ENCODE data around the gene PLD4.

DNA sequence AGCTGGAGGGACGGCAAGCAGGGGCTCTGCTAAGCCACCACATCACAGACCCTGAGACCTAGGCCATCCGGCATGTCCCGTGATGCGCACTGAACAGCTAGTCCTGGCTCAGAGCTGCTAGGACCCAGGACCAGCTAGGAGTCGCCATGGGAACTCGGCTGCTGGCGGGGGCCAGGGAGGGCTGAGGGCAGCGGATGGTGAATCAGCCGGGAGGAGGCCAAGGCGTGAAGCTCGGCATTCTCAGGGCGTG, 48.4 kb downstream of the PLD4 start:
- TF ChIP-seq POLR2A (IDR thresholded peaks at IDR 0.05): no peak
- TF ChIP-seq, protein P1, sequence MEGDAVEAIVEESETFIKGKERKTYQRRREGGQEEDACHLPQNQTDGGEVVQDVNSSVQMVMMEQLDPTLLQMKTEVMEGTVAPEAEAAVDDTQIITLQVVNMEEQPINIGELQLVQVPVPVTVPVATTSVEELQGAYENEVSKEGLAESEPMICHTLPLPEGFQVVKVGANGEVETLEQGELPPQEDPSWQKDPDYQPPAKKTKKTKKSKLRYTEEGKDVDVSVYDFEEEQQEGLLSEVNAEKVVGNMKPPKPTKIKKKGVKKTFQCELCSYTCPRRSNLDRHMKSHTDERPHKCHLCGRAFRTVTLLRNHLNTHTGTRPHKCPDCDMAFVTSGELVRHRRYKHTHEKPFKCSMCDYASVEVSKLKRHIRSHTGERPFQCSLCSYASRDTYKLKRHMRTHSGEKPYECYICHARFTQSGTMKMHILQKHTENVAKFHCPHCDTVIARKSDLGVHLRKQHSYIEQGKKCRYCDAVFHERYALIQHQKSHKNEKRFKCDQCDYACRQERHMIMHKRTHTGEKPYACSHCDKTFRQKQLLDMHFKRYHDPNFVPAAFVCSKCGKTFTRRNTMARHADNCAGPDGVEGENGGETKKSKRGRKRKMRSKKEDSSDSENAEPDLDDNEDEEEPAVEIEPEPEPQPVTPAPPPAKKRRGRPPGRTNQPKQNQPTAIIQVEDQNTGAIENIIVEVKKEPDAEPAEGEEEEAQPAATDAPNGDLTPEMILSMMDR (IDR thresholded peaks at IDR 0.05): no peak

Measured in lower leg skin (tissue), 3 donors.